HG03108 (cell line): Measurements from ENCODE around the gene PAK3.

Experiments
- ATAC-seq: cut with Tn5 transposase; IDR thresholded peaks from one replicate; pipeline ENCODE4 v1.9.1; 2021; ENCODE audit warnings: moderate library complexity; ENCODE audit not compliant: unreplicated experiment

The PAK3 gene

GRCh38 chrX:111095974-111096895 is at the start of gene PAK3:
TSS of gene PAK3 (plus strand) at chrX:111096191. CDS start at chrX:111123104, 26,913 bp downstream.
- no peak for ATAC-seq

DNA sequence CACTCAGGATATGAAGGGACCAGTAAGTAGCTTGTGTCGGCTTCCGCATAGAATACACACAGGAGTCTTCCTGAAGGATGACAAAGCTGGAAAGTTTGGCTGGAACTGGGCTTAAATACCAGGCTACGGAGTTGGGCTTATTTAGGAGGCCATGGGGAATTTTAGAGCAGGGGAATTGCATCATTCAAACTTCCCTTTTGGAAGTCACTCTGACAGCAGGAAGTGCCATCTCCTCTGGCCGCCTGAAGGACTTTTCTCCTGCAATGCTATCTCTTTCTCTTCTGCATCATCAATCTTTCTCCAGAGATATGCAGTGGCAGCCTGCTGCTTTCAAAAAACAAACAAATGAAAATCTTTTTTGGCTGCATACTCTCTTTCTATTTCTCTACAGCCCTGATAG is 48.4 kb upstream of the PAK3 start:
- ATAC-seq: no peak

DNA sequence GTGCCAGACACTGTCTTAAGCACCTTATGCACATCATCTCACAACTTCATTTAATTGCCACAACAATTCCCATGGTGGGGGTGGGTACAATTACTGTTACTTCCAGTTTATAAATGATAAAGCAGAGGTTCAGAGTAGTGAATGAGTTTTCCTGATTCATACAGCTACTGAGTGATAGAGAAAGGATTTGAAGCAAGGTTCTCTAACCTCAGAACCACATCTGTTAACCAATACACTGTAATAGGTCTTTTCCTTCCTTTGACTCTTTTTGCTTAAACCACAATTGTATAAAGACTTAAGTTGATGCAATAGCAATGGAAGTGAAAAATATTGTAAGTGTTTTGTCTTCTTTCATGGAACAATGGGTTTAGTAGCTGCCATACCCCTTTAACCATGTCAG is 43.5 kb upstream of the PAK3 start:
- ATAC-seq: no peak

GRCh38 chrX:111071542-111072277 is 24.3 kb upstream of the PAK3 start:
- ATAC-seq: no peak

GRCh38 chrX:111083081-111083480 is 12.9 kb upstream of the PAK3 start:
- no peak for ATAC-seq

GRCh38 chrX:111086591-111087006 is 9.4 kb upstream of the PAK3 start:
- ATAC-seq: no peak

- no peak for ATAC-seq
Measured at GRCh38 chrX:111088628-111089027, 7.4 kb upstream of the PAK3 start.

DNA sequence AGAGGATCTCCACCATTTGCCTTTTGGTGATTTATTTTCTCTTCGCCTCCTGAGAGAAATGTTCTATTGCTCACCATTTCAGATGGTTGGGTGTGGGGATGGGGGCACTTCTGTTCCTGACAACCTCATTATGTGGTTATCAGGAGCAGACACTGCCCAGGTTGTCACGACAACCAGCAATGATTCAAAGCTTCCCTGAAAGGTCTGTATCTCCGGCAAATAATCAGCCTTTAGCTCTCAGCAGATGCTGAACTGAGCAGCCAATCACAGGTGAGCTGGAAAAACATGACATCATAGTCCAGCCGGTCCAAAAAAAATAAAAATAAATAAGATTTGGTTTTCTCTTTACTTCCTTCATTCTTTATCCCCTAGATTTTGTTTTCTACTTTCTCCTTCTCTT is 5.5 kb upstream of the PAK3 start:
- ATAC-seq: no peak

DNA sequence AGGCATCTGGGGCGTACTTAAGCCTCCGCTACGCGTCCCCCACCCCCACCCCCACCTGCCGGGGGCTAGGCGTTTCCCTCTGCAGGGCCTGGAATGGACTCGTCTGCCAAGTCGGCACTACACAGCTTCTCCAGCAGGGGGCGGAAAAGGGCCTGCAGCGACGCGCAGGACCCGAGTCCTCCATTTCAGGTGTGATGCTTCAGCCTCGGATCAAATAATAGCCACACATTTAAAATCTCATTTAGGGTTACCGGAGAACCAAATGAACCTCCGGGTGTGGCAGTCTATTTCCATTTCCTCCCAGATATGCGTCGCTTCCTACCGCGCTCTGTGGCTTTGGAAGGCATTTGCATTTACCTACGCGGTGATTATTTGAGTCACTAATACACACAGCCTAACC is 2.9 kb downstream of the PAK3 start:
- peak; percentile 64 for ATAC-seq

DNA sequence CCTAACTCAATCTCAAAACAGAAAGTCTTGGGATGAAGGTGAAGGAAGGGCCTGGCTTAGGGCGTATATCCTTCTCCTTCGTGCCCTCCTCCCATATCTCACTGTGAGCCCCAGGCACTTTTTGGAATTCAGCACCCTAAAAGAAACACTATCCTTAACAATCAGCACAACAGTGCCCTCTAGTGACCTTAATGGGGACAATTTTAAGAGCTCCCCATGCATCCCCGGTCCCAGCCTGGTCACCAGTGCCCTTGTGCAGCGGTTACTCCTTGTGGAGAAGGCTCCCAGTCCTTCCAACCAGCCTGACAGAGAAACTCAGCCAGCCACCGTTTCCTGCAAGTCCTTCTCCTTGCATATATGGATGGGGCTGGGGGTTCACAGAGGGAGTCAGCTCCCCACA is 4.2 kb downstream of the PAK3 start:
- no peak for ATAC-seq

DNA sequence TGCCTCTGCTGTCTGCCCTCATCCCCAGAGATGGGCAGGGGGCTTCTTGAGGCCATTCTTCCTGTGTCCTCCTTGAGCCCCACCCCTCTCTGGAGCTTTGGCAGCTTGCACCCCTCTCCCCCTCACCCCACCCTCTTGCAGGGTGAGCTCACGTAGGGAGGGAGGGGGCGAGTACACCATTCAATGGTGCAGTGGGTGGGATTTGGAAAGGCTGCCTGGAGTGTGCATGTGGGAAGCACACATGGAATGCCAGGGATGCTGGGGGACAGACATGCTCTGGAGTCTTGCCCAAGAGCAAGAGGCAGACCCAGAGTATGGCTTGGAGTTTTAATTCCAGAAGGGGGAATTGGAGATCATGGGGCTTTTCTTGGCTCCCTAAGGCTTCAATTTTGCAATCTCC is 5.6 kb downstream of the PAK3 start:
- ATAC-seq: no peak

- no peak for ATAC-seq
Measured at GRCh38 chrX:111102636-111103035, 6.6 kb downstream of the PAK3 start.

DNA sequence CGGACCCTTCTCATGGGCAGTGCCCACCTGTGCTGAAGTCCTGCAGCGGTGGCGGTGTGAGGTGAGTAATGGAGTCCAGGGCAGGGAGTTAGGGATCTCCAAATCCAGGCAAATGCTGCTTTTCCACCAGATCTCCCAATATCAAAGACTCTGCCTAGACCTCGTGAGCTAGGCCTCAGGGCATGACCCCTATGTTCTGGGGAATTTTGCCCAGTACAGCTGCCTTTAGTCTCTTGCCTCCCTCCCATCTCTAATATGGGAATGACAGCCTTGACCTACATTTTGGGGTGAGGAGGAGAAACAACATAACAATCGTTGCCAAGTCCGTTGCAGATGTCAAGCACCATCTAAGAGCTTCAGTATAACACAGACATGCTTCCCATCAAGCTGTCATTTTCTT is 7.3 kb downstream of the PAK3 start:
- no peak for ATAC-seq

GRCh38 chrX:111110098-111110775 is 14.2 kb downstream of the PAK3 start:
- no peak for ATAC-seq

DNA sequence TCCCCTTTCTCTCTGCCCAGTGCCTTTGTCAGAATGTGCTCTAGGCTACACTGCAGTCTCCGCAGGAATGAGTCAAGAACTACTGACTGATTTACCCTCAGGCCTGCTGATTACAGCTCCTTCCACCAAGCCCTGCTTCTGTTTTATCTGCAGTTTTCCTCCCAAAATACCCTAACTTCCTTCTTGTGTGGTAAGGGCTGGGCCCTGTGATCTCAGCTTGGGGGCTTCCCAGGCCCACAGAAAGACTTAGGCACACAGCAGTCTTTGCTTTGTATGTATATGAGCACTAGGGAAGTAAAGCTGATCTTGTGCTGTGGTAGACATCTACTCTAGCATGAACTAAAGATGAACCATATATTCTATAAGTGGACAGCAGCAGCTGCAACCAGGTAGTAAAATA is 18.8 kb downstream of the PAK3 start:
- ATAC-seq: no peak

DNA sequence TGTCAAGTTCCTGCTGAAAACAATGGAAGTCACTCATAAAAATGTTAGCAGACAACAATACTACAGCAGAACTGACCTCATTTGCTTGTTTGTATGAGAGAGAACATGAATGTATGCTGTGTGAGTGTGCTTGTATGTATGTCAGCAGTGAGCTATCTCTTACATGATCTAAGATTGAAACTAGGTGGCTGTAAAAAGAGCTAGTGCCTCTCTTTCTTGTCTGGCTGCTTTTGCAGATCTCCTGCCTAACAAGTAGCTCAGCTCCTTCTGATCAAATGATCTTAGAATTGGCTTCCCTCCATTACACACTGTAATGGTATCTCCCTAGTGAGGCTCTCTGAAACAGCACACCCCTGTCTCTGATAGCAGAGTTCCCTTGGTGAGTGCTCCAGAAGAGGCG is 20.7 kb downstream of the PAK3 start:
- no peak for ATAC-seq

- ATAC-seq: no peak
Measured at GRCh38 chrX:111119341-111119740, 23.4 kb downstream of the PAK3 start.

DNA sequence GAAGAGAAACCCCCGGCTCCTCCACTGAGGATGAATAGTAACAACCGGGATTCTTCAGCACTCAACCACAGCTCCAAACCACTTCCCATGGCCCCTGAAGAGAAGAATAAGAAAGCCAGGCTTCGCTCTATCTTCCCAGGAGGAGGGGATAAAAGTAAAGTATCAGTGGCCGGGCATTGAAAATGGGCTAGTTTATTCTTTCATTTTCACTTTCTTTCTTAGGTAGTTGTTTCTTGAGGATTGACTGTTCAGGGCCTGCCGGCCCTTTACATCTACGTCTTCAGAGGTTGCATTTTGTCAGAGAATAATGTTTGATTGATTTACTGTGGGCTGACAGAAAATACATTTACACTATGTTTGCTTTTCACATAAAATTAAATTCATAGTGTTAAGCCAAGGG is 27.1 kb downstream of the PAK3 start:
- ATAC-seq: no peak

DNA sequence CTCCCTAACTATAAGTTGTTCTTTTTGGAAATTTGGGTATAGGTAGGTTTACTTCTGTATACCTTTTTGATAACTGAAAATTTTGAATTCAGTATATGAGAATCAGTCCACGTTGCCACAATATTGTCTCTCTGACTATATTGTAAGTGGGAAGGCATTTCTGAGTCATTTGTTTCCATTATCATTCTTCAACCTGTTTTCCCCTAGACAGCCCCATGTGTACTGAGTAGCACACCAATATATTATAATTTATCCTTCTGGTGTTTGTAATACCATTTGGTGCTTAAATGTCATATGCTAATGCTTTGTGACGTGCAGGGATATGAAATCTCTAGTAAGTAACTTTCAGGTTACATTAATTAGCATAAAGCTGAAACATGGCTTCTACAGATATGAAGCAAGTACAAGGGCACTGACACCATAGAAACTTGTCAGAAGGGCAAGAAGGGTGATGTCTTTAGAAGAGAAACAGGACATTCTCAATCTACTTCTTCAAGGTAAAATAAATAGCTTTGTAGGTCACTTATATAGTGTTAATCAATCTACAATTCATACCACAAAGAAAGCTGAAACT is 27.7 kb downstream of the PAK3 start:
- ATAC-seq: no peak

DNA sequence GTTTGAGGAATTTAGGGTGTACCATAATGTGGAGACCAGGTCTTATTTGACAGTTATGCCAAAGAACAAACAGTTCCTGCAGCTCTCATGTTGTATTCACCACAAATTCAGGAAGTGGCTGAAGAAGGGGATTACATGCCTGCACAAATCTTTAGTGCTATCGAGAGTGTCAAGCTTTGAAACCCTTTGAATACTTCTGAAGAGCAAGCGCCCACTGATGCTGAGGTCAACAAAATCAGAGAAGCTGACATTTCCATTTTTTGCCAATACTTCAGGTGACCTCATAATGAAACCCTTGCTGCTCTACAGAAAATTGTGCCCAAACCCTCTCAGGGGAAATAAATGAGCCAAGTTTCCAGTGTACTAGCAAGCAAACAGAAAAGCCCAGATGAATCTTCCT is 28.4 kb downstream of the PAK3 start:
- no peak for ATAC-seq

GRCh38 chrX:111127038-111127437 is 31.0 kb downstream of the PAK3 start:
- no peak for ATAC-seq
